NCI-H1694 (cell line): ENCODE results near the gene CRYBB3.

Source experiments
- DNase-seq: peaks from one replicate; lab custom pipeline; 2025; lab: John Stamatoyannopoulos, UW

Gene CRYBB3

DNA sequence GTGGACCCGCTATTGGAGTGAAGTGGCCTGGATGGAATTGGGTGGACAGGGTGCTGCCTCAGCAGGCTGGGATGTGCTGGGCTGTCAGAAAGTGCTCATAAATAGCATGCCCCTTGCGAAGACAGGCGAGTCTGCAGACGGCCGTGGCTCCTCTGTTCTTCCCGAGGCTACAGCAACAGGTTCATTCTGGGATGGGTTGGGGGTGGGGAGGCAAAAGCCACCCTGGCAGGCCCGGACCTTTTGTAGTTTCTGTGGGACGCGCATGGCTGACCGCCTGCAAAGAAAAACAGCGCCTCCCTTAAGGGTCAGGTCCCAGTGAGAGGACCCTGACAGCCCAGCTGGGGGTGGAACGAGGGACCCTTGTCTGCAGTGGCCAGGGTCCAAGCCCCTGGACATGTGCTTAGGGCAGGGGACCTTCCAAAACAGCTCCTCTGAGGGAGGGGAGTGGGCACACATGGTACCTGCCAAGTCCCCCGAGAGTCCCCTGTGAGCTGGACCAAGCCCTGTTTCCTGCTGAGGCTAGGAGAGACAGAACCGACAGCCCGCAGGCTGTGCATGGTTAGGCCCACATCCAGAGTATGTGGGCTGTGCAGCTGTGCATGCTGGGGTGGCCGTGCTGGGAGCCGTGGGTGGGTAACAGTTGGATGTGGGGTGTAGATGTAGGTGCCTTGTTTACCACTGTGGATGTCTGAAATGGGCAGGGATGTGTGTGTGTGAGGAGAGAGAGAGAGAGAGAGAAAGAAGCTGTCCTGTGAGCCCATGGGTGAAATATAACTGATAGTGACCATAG lies at the start of gene CRYBB3:
TSS of gene CRYBB3 (plus strand) at position 128 of the 790 bp plus-strand sequence. CDS start 1,539 bp downstream, outside the sequence.
- no peak for DNase-seq

DNA sequence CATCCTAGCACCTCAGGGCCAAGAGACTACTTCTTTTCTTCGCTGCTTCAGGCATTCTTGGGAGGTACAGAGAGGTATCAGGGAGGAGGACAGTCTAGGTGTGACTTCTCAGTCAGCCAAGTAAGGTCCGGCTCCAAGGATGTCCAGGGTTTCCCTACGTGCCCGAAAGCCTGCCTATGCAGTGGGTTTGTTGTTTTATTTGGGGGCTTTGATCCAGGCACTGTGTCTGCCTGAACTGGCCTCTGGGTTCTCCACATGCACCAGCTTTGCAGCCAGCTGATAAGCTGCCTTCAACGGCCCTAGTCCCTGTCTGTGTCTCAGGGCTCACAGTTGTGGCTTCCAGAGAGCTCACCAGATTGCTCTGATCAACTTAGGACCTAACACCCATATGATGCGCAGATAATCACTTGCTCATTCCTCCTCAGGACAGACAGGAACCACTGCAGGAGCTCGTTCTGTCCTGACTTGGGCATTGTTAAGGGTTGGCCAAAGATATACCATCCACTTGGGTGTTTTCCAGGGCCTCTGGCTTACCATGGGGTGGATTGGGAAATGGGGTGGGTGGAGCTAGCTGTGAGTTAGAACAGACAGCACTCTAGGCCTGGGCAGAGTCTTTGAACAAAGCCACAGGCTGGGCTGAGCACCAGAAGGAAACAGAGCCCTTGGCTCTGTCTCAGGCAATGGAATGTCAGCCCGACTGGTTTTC lies 45.5 kb upstream of the CRYBB3 start:
- no peak for DNase-seq

DNA sequence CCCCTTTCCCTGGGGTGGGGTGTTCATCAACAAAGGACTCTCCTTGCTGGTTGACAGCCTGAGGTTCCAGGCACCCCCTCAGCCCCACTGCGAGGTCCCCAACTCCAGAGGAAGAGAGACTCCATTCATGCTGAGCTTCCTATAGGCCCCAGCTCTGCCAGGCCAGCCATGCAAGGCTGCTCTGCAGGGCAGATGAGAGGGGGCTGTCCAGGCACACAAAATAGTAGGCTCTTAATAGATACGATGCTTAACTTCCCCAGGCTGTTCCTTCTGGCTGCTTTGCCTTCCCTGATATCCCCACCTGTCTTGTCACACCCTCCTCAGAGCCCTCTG lies 45.0 kb upstream of the CRYBB3 start:
- DNase-seq: no peak

DNA sequence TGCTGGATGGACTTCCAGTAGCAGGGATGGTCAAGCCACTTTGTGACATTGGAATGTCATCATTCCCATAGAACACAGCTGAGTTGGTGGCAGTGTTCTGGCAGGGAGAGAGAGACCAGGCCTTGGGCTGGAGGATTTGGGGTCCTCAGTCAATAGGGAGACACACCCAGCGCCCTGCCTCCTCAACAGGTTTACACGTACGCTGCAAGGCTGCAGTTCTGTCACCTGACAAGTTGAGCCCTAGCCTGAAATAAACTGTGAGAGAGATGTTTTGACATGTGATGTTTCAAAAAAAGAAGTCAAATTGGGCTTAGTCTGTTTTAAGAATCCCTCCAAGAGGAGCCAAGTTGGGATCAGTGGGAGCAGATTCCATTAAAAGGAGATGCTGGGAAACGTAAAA lies 42.9 kb upstream of the CRYBB3 start:
- no peak for DNase-seq

DNA sequence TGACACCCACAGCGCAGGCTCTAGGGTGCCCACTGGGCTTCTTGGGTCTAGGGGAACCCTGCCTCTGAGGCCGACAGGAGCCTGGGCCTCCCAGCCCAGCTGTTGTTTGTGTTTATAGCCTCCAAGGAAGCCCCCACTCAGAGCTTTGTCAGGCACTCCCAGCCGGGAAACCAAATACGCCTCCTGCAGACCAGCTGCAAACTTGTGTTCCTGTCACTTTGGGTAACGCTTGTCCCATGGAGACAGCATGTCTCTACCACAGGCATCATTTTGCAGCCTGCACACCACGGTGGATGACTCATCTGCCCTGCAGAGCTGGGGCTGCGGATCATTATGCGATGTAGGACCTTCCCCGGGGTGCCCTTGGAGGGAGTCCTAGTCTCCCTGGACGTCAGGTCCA lies 40.6 kb upstream of the CRYBB3 start:
- DNase-seq: no peak

DNA sequence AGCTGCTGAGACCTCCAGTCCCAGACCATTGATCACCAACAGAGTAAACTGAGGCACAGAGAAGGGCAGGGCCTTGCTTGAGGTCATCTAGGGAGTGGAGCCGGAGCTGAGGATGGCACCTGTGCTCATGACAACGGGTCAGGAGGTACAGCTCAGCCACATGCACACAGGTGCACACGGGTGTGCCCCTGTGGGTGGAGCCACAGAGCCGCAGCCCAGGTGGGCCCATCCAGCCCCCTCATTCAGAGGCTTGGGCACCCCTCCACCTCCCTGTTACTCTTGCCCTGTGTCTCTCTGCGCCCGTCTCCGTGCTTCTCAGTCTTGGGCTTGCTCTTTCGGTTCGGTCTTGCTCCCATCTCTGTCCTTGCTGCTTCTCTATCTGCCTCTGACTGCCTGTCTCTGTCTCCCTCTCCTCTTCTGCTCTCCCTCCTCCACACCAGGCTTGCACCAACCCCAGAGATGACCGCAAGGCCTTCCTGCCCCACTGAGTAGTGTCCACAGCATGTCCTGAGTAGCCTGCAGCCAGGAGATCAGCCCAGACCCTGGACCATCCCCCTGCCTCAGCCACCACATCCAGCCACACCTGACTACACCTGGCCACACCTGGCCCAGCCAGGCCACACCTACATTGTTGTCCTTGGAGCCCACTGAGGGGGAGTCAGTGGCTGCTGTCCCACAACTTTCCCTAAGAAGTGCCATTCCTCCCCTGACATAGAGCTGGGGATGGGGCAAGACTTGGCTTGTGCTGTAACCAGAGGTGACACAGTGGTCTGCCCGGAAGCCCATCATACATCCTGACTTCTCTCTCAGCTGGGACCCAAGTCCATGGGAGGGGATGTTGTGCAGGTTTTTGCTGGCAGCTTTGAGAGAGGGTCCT lies 39.3 kb upstream of the CRYBB3 start:
- DNase-seq: no peak

DNA sequence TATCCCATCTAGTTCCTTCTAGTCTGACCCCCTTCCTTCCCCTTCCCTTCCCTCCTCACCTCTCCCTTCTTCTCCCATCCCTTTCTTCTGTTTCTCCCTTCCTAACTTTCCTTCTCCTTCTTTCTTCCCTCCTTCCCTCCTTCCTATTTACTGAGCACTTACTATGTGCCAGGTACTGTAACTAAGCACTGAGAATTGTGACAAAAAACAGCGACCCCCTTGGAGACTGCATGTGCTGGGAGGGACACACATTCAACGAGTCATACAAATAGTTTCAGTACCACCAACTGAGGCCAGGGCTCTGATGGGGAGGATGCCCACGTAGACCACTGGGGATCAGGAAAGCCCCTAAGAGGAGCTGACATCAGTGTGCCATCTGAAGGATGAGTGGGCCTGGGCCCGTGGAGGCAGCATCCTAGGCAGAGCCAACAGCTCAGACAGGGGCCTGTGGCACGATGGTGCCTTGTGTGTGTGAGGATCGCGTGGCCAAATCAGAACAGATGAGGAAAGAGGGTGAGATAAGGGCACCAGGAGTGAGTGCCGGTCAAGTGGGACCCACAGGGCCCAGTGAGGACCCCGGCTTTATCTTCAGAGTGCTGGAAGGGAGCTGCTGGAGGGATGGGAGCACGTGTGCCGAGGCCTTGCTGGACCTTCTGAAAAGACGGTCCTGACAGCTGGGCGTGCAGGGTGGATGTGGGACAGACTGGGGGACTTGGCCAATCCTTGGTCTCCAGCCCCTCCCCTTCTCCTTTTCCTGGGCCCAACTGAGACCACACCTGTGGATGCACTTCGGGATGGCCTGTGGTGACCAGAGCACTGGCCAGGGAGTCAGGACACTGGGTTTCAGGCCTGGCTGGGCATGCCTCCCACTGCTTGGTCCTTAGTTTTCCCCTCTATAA lies 38.4 kb upstream of the CRYBB3 start:
- DNase-seq: no peak

DNA sequence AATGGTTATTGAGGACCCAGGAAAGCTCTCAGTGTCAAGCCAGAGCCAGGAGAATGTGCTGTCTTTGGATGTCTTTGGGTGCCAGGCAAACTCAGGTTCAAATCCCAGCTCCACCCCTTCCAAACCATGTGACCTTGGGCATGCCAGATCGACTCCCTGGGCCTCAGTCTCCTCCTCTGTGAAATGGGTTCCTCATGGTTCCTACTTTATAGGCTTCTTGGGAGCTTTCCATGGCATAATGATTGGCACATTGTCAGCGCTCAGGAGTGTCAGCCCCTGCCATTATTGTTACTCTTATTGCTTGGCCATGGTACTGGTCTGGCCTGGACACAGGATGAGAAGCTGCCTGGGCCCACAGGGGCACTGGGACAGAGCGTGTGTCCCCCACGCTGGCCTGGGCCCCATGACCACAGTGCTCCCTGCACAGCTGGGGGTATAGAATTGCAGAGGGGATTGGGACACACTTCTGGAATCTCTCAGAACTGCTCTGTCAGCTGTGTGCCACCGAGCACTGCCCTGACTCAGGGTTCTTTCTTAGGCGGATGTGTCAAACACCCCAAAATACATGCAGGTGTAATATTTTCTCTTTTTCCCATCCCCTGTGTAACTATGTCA lies 37.6 kb upstream of the CRYBB3 start:
- no peak for DNase-seq

DNA sequence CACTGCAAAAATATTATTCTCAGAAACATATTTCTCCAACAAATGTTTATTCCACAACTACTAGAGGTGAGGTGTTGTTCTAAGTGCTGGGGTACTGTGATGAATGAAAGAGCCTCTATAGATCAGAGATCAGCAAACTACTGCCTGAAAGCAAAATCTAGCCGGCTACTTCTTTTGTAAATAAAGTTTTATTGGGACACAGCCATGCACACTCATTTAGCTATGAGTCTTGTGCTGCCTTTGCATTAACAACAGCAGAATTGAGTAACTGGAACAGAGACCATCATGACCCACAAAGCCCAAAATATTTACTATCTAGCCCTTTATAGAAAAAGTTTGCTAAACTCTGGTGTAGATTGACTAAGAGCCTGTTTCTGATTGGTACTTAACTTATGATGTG lies 37.1 kb upstream of the CRYBB3 start:
- DNase-seq: no peak

DNA sequence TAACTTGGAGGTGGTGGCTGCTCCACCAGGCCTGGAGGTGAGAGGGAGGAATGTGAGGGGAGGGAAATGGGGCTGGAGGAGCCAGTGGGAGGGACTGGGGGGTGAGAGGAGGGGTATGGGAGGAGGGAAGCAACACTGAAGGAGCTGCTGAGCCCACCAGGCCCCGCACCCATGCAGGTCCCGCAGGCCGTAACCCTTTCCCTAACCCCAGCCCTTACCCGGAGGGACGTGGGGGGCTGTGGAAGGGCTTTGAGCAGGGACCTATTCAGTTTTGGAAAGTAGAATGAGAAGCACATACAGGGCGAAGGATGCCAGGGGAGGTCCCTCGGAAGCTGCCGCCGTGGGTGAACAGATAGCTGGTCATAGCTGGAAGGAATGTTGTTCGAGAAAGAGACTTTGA lies 33.9 kb upstream of the CRYBB3 start:
- no peak for DNase-seq

DNA sequence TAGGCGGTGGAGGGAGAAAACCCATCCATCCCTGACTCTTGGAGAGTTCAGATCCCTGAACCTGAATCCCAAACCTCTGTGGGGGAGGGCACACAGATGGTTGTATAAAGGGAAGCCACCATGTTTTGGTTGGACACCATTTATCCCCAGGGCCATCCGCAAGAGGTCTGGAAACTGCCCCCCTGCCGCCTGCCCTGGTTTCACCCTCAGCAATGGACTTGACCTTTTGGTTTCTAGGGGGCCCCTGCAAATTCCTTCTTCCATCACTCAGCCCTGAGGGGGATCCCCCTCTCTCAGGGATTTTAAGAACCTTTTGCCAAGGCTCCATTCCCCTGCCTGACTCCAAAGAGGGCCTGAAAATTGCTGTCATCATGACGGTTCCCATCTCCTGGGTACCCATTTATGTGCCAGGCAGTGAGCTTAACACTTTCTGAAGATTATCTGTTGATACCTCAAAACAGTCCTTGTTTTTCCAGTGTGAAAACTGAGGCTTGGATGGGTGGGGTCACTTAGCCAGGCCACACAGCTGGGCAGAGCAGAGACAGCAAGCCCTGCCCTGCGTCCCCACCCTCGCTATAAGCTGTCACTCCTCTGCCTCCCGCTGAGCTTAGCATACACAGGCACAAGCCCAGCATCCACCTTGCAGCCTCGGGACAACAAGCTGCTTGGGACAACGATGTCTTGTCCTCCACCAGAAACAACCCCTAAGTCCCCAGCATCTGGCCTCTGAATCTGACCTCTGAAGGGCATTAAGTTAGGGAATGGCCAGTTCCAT lies 33.2 kb upstream of the CRYBB3 start:
- no peak for DNase-seq

DNA sequence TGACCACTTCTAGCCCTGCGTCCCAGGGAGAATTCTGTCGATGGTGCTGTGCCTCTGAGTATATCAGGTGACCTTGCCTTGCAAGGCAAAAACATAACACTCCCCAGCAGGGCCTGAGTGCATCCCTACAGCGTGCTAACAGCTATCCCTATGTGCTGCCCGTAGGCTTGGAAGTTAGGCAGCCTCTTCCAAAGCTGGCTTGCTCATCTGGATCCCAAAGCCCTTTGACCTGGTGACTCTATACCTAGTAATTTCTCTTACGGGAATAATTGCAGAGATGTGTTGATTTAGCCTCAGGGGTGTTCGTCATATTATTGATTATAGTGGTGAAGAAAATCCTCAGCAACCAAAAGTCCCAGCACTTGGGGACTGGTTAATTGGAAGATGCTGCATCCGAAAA lies 32.6 kb upstream of the CRYBB3 start:
- no peak for DNase-seq

DNA sequence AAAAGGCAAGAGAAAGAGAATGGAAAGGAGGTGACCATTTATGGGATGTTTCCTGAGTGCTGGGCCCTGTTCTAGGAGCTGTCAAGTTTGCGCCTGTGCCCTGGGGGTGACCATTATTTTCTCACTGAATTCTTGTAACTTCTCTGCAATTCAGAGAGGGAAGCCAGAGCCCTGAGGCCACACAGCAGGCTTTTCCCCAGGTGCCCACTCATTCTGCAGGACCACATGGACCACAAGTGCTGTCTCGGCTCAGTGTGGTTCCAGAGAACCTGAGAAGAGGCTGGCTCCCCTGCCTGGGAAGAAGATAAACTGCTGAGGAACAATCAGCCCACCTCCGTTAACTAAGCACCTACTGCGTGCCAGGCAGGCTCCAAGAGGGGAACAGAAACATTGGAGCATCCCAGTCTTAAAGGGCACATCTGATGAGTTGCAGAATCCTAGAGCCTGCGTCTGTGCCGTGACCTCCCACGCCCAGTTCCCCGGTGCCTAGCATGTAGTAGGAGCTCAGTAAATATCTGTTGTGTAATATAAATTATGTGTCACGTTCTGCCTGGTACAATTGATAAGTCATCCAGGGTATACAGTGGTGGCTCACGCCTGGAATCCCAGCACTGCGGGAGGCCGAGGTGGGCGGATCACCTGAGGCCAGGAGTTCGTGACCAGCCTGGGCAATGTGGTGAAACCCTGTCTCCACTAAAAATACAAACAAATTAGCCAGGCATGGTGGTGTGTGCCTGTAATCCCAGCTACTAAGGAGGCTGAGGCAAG lies 31.6 kb upstream of the CRYBB3 start:
- no peak for DNase-seq

DNA sequence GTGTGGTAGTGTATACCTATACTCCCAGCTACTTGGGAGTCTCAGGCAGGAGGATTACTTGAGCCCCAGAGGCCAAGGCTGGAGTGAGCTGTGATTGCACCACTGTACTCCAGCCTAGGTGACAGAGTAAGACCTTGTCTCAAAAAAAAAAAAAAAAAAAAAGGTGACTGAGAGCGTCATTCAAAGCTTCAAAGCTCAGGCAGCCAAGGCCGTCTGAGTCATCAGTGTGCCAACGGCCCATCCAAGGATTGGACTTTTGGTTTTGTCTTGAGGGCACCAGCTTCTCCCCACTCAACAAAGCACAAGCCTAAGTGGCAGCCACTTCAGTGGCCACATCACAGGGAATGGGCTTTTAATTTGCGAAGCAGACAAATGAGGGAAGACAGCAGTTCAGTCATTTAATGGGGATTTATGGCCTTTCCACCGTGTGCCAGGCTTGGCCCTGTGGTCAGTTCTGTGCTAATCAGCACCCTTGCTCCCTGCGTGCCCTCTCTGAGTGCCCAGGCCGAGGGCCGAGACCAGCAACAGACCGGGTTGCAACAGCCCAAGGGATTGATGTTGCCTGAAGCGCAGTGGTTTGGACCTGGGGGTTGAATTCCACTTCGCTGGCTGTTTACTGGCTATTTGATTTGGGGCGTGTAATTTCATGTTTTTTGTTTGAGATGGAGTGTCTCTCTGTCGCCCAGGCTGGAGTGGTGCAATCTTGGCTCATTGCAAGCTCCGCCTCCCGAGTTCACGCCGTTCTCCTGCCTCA lies 30.2 kb upstream of the CRYBB3 start:
- DNase-seq: no peak

DNA sequence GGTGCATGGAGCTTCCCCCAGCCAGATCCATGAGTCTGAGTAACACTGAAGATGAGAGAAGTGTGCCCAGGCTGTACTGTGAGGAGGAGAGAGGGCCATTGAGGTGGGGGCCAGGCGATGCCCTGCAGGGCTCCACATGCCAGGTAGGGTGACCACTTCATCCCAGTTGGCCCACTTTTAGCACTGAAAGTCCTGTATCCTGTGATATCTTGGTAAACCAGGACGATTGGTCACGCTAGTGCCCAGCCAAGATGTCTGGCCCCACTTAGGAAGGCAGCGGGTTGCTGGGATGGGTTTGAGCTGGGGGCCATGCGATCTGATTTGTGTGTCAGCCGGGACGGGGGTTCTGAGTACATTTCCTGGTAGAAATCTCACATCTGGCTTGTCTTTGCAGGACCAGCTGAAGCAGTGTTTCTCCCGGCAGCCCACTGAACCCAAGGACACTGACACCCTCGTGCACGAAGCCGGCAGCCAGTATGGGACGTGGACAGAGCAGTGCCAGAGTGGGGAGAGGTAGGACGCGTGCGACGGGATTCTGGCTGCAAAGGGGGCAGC lies 29.2 kb upstream of the CRYBB3 start:
- no peak for DNase-seq

DNA sequence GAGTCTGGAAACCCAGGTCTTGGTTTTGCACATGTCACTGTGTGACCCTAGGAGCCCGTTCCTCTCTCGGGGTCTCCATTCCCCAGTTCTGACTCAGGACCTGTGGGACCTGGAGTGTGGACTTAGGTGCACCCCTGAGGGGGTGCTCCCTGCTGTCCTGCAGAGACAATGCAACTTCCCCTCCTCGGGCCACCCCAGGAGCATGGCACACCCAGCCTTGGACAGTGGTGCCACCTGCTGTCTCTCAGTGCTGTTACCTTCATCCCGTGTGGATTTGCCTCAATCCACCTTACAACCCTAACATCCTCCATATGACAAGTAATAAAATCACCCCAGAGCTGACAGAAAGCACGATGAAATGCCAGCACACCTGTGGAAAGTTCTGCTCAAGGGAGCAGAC lies 27.5 kb upstream of the CRYBB3 start:
- DNase-seq: no peak

DNA sequence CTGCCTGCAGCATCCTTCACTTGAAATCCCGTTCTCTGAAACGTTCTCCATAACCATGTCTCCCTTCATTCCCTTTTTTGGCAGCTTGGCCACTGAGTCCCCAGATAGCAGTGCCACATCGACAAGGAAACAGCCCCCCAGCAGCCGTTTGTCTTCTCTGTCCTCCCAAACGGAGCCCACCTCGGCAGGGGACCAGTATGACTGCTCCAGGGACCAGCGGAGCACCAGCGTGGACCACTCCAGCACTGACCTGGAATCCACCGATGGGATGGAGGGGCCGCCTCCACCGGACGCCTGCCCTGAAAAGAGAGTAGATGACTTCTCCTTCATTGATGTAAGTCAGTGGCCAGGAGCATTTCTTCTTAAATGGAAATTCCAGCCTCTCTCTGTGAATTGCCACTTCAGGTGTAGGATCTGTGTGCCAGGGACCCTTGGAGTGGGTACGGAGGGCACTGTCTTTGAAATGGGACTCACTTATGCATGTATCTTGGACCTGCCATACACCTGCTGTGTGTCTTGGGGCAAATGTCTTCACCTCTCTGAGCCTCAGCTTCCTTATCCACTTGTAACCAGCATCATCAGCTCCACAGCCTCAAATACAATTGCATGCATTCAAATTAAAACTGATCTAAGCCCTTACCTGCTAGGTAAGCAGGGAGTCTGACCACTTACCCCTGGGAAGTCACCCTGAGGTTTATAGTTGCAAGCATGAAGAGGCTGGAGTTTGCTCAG lies 25.3 kb upstream of the CRYBB3 start:
- DNase-seq: no peak

DNA sequence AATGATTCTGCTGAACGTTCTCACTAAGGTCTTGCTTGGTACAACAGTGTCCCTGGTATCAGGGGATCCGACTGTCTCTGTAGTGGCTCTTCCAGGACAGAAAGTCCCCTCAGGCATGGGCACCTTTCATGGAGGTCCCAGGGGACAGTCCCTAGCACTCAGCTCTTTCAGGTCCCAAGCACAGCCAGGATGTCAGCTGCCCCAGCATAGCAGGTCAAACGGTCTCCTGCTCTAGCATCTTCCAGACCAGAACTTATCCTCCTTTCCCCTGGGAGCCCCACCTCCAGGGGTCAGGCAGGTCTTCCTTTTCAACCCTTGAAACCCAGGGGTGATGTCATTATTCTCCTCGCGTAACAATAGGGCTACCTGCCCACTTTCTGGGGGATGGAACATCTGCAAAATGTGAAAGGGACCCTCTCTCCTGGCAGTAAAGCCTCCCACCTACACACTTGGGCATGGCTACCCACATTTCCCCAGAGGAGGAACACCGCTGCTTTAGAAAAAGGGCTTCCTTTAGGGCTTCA lies 24.7 kb upstream of the CRYBB3 start:
- no peak for DNase-seq
